Hepatocyte (in vitro differentiated cells): ENCODE results near the gene MC1R. TPM values are rescaled to one million over a fixed set of nuclear protein-coding genes. Genes with fewer than 3 reads are reported as not detected.
"Not testable (repeated sequence)": the region's sequence is repeated elsewhere in the genome, so short reads cannot be mapped to it uniquely, and the experiment has no call there.

ENCODE experiments used
- DNase-seq: peaks from one replicate; pipeline ENCODE4 v3.0.0-alpha.2; 2016; ENCODE audit warnings: low spot score
- H2AFZ ChIP-seq: fragments of 200-600 bp; sonication (generic); 2 replicates; pipeline ENCODE4 v1.6.0; 2016; ENCODE audit warnings: antibody characterized with exemption, mild to moderate bottlenecking
- H3K27ac ChIP-seq: fragments of 200-600 bp; sonication (generic); 2 replicates; pipeline ENCODE4 v1.5.1; 2016; ENCODE audit warnings: mild to moderate bottlenecking
- H3K27me3 ChIP-seq: fragments of 200-600 bp; sonication (generic); 2 replicates; pipeline ENCODE4 v1.6.1; 2016
- H3K36me3 ChIP-seq: fragments of 200-600 bp; sonication (generic); replicated peaks from 2 replicates; pipeline ENCODE4 v1.5.1; 2016; ENCODE audit warnings: low read depth; ENCODE audit not compliant: insufficient read depth
- H3K4me1 ChIP-seq: fragments of 200-600 bp; sonication (generic); 2 replicates; pipeline ENCODE4 v1.5.1; 2016; ENCODE audit warnings: mild to moderate bottlenecking, moderate library complexity; ENCODE audit not compliant: insufficient read depth
- H3K4me2 ChIP-seq: fragments of 200-600 bp; sonication (generic); 2 replicates; pipeline ENCODE4 v1.6.0; 2016
- H3K4me3 ChIP-seq: fragments of 200-600 bp; sonication (generic); 2 replicates; pipeline ENCODE4 v1.5.1; 2016; ENCODE audit warnings: mild to moderate bottlenecking
- H3K79me2 ChIP-seq: fragments of 200-600 bp; sonication (generic); 2 replicates; pipeline ENCODE4 v1.6.0; 2017; ENCODE audit warnings: mild to moderate bottlenecking
- H3K9me2 ChIP-seq: fragments of 200-600 bp; sonication (generic); replicated peaks from 2 replicates; pipeline ENCODE4 v1.6.0; 2017; ENCODE audit warnings: mild to moderate bottlenecking; ENCODE audit not compliant: insufficient read depth
- H3K9me3 ChIP-seq: fragments of 200-600 bp; sonication (generic); 2 replicates; pipeline ENCODE4 v1.5.1; 2016; ENCODE audit warnings: low read depth, mild to moderate bottlenecking
- H4K20me1 ChIP-seq: fragments of 200-600 bp; sonication (generic); 2 replicates; pipeline ENCODE4 v1.6.0; 2016; ENCODE audit warnings: mild to moderate bottlenecking; ENCODE audit not compliant: insufficient read depth, poor library complexity, severe bottlenecking
- CTCF ChIP-seq: fragments of 200-600 bp; sonication (generic); IDR thresholded peaks from 2 replicates; pipeline ENCODE4 v1.5.1; 2016; ENCODE audit warnings: antibody characterized with exemption, mild to moderate bottlenecking; ENCODE audit not compliant: poor library complexity
- EZH2 ChIP-seq: fragments of 200-600 bp; sonication (generic); IDR thresholded peaks from 2 replicates; pipeline ENCODE4 v1.6.1; 2016; ENCODE audit warnings: antibody characterized with exemption, mild to moderate bottlenecking, borderline replicate concordance
- EZH2phosphoT487 ChIP-seq: fragments of 200-600 bp; sonication (generic); IDR thresholded peaks from one replicate; pipeline ENCODE4 v1.6.1; 2018; ENCODE audit warnings: antibody characterized with exemption, mild to moderate bottlenecking, low read depth, moderate library complexity; ENCODE audit not compliant: unreplicated experiment, severe bottlenecking
- WGBS: methylation state at CpG from one replicate; pipeline ENCODE4 v1.1.6; 2016; ENCODE audit warnings: low lambda C conversion rate; ENCODE audit errors: missing lambda C conversion rate; 5-methylcytosine and 5-hydroxymethylcytosine counted together
- polyA plus RNA-seq: library from polyadenylated mRNA; unstranded; fragments of >200 nt; fragmentation: Nextera tagmentation; extraction: Ambion mirVana; gene quantifications from 2 replicates; pipeline ENCODE4 v1.2.1, GENCODE V29; 2016
- total RNA-seq: library from RNA; depleted of rRNA; stranded (reverse); fragments of >200 nt; gene quantifications from 2 replicates; pipeline ENCODE4 v1.2.3, GENCODE V29; 2014

Gene MC1R
- total and polyA plus RNA-seq, 2 experiments from 2014 or later, result 3.4 to 4.2 TPM

- no peak for TF ChIP-seq CTCF
- TF ChIP-seq EZH2, result no peak
- no peak for TF ChIP-seq EZH2phosphoT487
- 97% methylated on average over 26 of the region's 30 CpGs for WGBS
These were observed 47.0 kb downstream of the MC1R start for GRCh38 chr16:89965447-89966225.

DNA sequence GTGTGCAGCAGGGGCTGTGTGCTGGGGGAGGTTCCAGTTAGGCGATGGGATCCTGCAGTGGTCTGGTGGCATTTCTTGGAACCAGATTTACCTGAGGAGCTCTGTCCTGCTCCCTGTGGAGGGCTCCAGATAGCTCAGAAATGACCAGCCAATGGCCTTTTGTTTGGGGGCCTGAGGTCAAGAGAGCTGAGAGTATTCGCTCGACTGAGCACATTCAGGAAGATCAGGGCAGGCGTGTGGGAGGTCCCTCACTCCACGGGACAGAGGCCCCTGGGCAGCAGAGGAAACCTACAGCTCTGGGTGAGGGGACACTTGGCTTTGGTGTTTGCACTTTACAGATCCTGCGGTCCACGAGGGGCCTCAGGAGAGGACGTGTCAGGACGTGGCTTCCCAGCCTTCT is 48.1 kb downstream of the MC1R start:
- no peak overlapping the region for H3K4me3 ChIP-seq
- WGBS, result 90% methylated on average over 9 of the region's 9 CpGs
- H2AFZ ChIP-seq, result no peak overlapping the region
- no peak for DNase-seq
- no peaks in the 10 kb centered on the region for H3K27me3 ChIP-seq
- no peaks in the 10 kb centered on the region for H3K36me3 ChIP-seq
- H3K27ac ChIP-seq, result no peak overlapping the region
- peaks cover 10% of the 10 kb centered on the region for H3K79me2 ChIP-seq
- no peak overlapping the region for H3K4me2 ChIP-seq
- H3K9me3 ChIP-seq, result peaks cover 10% of the 10 kb centered on the region
- H4K20me1 ChIP-seq, result no peaks in the 10 kb centered on the region
- TF ChIP-seq CTCF (no peak), EZH2phosphoT487 (no peak), EZH2 (no peak)
- H3K4me1 ChIP-seq, result peaks cover 5% of the 10 kb centered on the region
- H3K9me2 ChIP-seq, result no peaks in the 10 kb centered on the region

More at GRCh38 chr16:89965447-89966225, 47.0 kb downstream of the MC1R start:
- H3K4me2 ChIP-seq, result no peak overlapping the region
- H3K27ac ChIP-seq, result no peak overlapping the region
- no peaks in the 10 kb centered on the region for H3K36me3 ChIP-seq
- H3K9me2 ChIP-seq, result no peaks in the 10 kb centered on the region
- H3K4me1 ChIP-seq, result no peaks in the 10 kb centered on the region
- H2AFZ ChIP-seq, result no peak overlapping the region
- DNase-seq, result no peak
- no peak overlapping the region for H3K4me3 ChIP-seq
- no peaks in the 10 kb centered on the region for H3K27me3 ChIP-seq
- H3K9me3 ChIP-seq, result no peaks in the 10 kb centered on the region
- no peaks in the 10 kb centered on the region for H4K20me1 ChIP-seq
- H3K79me2 ChIP-seq, result no peaks in the 10 kb centered on the region

DNA sequence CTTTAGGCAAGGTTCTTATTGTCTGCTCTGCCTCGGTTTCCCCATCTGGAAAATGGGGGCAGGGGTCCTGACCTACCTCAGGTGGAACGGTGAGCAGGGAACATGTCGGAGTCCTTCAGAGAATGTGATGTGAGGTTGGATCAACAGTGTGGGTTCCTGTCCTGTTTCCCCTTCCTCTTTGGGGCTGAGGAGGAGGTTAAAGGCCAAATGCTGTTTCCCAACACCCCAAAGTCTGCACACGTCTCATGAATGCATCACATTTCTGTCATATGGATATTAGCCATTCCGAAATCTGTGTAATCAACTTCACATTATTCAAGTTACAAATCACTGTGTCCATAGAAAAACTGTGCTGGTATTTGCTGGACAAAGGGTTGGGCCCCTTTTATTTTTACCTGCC is 48.8 kb downstream of the MC1R start:
- H3K27ac ChIP-seq, H4K20me1 ChIP-seq, H2AFZ ChIP-seq, H3K9me2 ChIP-seq, H3K27me3 ChIP-seq, H3K4me1 ChIP-seq, H3K4me2 ChIP-seq, H3K36me3 ChIP-seq, H3K4me3 ChIP-seq, DNase-seq: not testable (repeated sequence)
- H3K79me2 ChIP-seq, result peaks cover 14% of the 10 kb centered on the region
- WGBS, result 97% methylated on average over 5 of the region's 5 CpGs
- peaks cover 11% of the 10 kb centered on the region for H3K9me3 ChIP-seq

DNA sequence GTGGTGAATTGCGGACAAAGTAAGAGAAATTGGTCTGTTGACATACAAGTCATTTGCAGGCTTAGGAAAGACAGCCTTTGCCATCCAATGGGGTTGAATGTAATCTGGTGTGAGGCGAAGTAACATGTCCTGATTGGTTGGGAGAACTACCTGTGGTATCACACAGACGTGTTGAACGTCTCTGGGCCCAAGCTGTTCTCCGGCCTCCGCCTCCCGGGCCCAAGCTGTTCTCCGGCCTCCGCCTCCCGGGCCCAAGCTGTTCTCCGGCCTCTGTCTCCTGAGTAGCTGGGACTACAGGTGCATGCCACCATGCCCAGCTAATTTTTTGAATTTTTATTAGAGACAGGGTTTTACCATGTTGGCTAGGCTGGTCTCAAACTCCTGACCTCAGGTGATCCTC is 49.4 kb downstream of the MC1R start:
- H3K4me3 ChIP-seq, H4K20me1 ChIP-seq, H3K27me3 ChIP-seq, H3K36me3 ChIP-seq, H3K4me2 ChIP-seq, H3K27ac ChIP-seq, DNase-seq, H2AFZ ChIP-seq, H3K4me1 ChIP-seq, H3K9me2 ChIP-seq: not testable (repeated sequence)
- 97% methylated on average over 11 of the region's 11 CpGs for WGBS
- H3K9me3 ChIP-seq, result peaks cover 11% of the 10 kb centered on the region
- H3K79me2 ChIP-seq, result peaks cover 18% of the 10 kb centered on the region
